Endodermal cell (in vitro differentiated cells): ENCODE results near the gene PIGQ. TPM values are rescaled to one million over a fixed set of nuclear protein-coding genes. Genes with fewer than 3 reads are reported as not detected.

Experiments used
- DNase-seq: peaks from one replicate; pipeline ENCODE4 v3.0.0-alpha.2; 2017
- H3K27ac ChIP-seq: 2 replicates; pipeline ENCODE4 v1.5.1; 2013; ENCODE audit warnings: mild to moderate bottlenecking, low read depth, low read length, moderate library complexity
- H3K27me3 ChIP-seq: 2 replicates; pipeline ENCODE4 v1.6.1; 2013; ENCODE audit warnings: mild to moderate bottlenecking, low read length, moderate library complexity; ENCODE audit not compliant: insufficient read depth, control insufficient read depth, poor library complexity, severe bottlenecking
- H3K36me3 ChIP-seq: 2 replicates; pipeline ENCODE4 v1.7.0; 2013; ENCODE audit warnings: mild to moderate bottlenecking, low read length, moderate library complexity; ENCODE audit not compliant: control insufficient read depth, insufficient read depth
- H3K4me1 ChIP-seq: one replicate; pipeline ENCODE4 v1.7.0; 2013; ENCODE audit warnings: low read length; ENCODE audit not compliant: control insufficient read depth, insufficient read depth
- H3K4me3 ChIP-seq: 2 replicates; pipeline ENCODE4 v1.5.1; 2013; ENCODE audit warnings: mild to moderate bottlenecking, low read length, moderate library complexity
- H3K9ac ChIP-seq: 2 replicates; pipeline ENCODE4 v1.6.1; 2013; ENCODE audit warnings: mild to moderate bottlenecking, low read length, moderate library complexity; ENCODE audit not compliant: poor library complexity, severe bottlenecking; ENCODE audit errors: extremely low read depth
- H3K9me3 ChIP-seq: 2 replicates; pipeline ENCODE4 v1.6.1; 2013; ENCODE audit warnings: mild to moderate bottlenecking, low read length, moderate library complexity; ENCODE audit not compliant: control insufficient read depth
- H3K27ac Mint-ChIP-seq: 2 replicates; pipeline ENCODE4 v1.8.0; 2020; ENCODE audit warnings: mixed read lengths
- H3K27me3 Mint-ChIP-seq: 2 replicates; pipeline ENCODE4 v1.8.0; 2021; ENCODE audit warnings: mild to moderate bottlenecking, mixed read lengths; ENCODE audit not compliant: insufficient read depth
- H3K36me3 Mint-ChIP-seq: 2 replicates; pipeline ENCODE4 v1.8.0; 2020; ENCODE audit warnings: low read depth, mixed read lengths
- H3K4me1 Mint-ChIP-seq: 2 replicates; pipeline ENCODE4 v1.8.0; 2020; ENCODE audit warnings: mixed read lengths
- H3K4me3 Mint-ChIP-seq: 2 replicates; pipeline ENCODE4 v1.8.0; 2020; ENCODE audit warnings: mild to moderate bottlenecking, moderate library complexity, mixed read lengths
- H3K9me3 Mint-ChIP-seq: 2 replicates; pipeline ENCODE4 v1.8.0; 2020; ENCODE audit warnings: mild to moderate bottlenecking, mixed read lengths
- CTCF ChIP-seq: fragments of 200-600 bp; sonication (generic); conservative IDR thresholded peaks from 2 replicates; pipeline ENCODE4 v1.5.0; 2021; ENCODE audit warnings: antibody characterized with exemption, mild to moderate bottlenecking
- WGBS, 2 experiments: methylation state at CpG; one replicate each; pipeline versions ENCODE4 v1.1.5 to v1.1.7; 2013; ENCODE audit warnings: missing lambda C conversion rate in 2 of 2, mixed read lengths in 1 of 2; ENCODE audit not compliant: insufficient coverage in 1 of 2, insufficient read length in 1 of 2; 5-methylcytosine and 5-hydroxymethylcytosine counted together
- total RNA-seq, 2 donors: library from RNA; stranded (reverse); fragmentation: NEBNext Ultra II Directional in 1 of 2; extraction: Animal tissue kit (Norgen Biotek cat#: 25700) in 1 of 2; gene quantifications; 2 replicates in 1 of 2; 3 replicates in 1 of 2; pipeline ENCODE4 v1.2.1, GENCODE V29; 2021

Gene PIGQ
- total RNA-seq, 2 donors from 2014 or later, result 128 to 129 TPM

- no peak for DNase-seq
- H3K4me1 Mint-ChIP-seq, result peaks cover 10% of the 10 kb centered on the region
- 95 to 98% methylated on average over 20 to 35 of the region's 41 CpGs for WGBS, 2 experiments
- Histone ChIP-seq H3K9ac (no peak overlapping the region), H3K4me3 (no peak overlapping the region), H3K36me3 (no peaks in the 10 kb centered on the region), H3K9me3 (no peaks in the 10 kb centered on the region), H3K27me3 (no peaks in the 10 kb centered on the region), H3K4me1 (no peaks in the 10 kb centered on the region), H3K27ac (peak overlapping the region; percentile 38)
- no peaks in the 10 kb centered on the region for H3K27me3 Mint-ChIP-seq
- no peak for TF ChIP-seq CTCF
- no peak overlapping the region for H3K4me3 Mint-ChIP-seq
- H3K36me3 Mint-ChIP-seq, result no peaks in the 10 kb centered on the region
- H3K27ac Mint-ChIP-seq, result no peak overlapping the region
- no peaks in the 10 kb centered on the region for H3K9me3 Mint-ChIP-seq
Observed at GRCh38 chr16:620700-621525, 51.1 kb downstream of the PIGQ start.

GRCh38 chr16:621526-622105 lies 51.8 kb downstream of the PIGQ start:
- WGBS, 2 experiments, result 90 to 93% methylated on average over 14 to 21 of the region's 21 CpGs
- Mint-ChIP-seq H3K27ac (peak overlapping the region; percentile 48), H3K36me3 (peaks cover 4% of the 10 kb centered on the region), H3K9me3 (no peaks in the 10 kb centered on the region), H3K27me3 (no peaks in the 10 kb centered on the region), H3K4me3 (no peak overlapping the region), H3K4me1 (peaks cover 10% of the 10 kb centered on the region)
- no peak overlapping the region for H3K4me3 ChIP-seq
- no peaks in the 10 kb centered on the region for H3K9me3 ChIP-seq
- H3K27ac ChIP-seq, result peak overlapping the region; percentile 38
- no peak for TF ChIP-seq CTCF
- H3K36me3 ChIP-seq, result no peaks in the 10 kb centered on the region
- no peak for DNase-seq
- no peak overlapping the region for H3K9ac ChIP-seq
- no peaks in the 10 kb centered on the region for H3K4me1 ChIP-seq
- H3K27me3 ChIP-seq, result no peaks in the 10 kb centered on the region

GRCh38 chr16:622920-623280 lies 53.1 kb downstream of the PIGQ start:
- Histone ChIP-seq H3K4me1 (no peaks in the 10 kb centered on the region), H3K36me3 (no peaks in the 10 kb centered on the region), H3K27ac (no peak overlapping the region), H3K9me3 (no peaks in the 10 kb centered on the region), H3K9ac (no peak overlapping the region), H3K4me3 (no peak overlapping the region), H3K27me3 (no peaks in the 10 kb centered on the region)
- 91 to 97% methylated on average over 16 to 17 of the region's 17 CpGs for WGBS, 2 experiments
- H3K27me3 Mint-ChIP-seq, result no peaks in the 10 kb centered on the region
- peaks cover 10% of the 10 kb centered on the region for H3K4me1 Mint-ChIP-seq
- no peak overlapping the region for H3K4me3 Mint-ChIP-seq
- no peak overlapping the region for H3K27ac Mint-ChIP-seq
- H3K36me3 Mint-ChIP-seq, result peaks cover 10% of the 10 kb centered on the region
- H3K9me3 Mint-ChIP-seq, result no peaks in the 10 kb centered on the region
- no peak for DNase-seq
- TF ChIP-seq CTCF, result no peak
